HG03108 (cell line): ENCODE data around the gene APIP.

ENCODE experiments used
- ATAC-seq: cut with Tn5 transposase; IDR thresholded peaks from one replicate; pipeline ENCODE4 v1.9.1; 2021; ENCODE audit warnings: moderate library complexity; ENCODE audit not compliant: unreplicated experiment

The APIP gene

GRCh38 chr11:34844463-34845112 lies 71.6 kb downstream of the APIP start:
- ATAC-seq: no peak

DNA sequence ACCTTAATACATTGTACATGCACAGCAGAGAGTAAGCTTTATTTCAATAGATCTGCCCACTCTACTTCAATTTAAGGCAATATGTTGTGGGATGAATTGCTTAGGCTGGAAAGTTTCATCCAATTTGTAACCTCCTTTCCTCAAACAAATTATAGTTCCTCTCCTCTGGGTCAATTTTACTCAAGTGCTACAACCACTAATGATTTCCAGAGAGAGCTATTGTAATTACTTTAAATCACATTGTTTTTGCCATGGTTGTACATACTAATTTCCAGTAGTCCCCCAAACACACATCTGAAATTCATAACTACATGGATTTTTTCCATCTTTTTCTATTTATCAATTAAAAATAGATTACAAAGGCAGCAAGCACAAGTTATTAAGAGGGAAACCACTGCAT lies 72.9 kb downstream of the APIP start:
- no peak for ATAC-seq

DNA sequence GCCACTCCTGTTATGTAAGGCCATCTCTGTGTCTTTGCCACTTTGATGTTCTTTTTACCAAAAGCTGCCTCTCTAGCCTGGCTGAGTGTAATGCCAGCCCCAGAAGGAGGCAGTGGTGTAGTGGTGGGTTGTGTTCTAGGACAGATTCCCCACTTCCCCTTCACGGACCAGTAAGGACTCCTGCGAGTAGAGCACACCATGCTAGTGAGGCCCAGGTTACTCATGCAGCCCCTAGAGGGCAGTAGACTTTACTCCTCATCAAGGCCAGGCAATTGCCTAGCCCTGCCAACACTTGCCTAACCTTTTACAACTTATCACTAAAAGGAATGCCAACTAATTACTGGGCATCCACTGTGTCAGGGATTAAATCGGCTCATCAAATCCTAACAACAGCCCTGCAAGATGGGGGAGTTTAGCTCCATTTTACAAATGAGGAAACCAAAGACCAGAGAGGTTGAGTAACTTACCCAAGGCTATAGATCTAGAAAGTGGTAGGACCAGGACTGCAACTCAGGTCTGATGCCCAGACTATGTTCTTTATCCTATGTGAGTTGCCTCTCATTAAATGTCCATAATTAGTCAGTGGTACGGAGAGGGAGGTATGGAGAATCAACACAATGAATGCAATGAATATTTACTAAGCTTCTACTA lies 75.3 kb downstream of the APIP start:
- ATAC-seq: peak; percentile 62

DNA sequence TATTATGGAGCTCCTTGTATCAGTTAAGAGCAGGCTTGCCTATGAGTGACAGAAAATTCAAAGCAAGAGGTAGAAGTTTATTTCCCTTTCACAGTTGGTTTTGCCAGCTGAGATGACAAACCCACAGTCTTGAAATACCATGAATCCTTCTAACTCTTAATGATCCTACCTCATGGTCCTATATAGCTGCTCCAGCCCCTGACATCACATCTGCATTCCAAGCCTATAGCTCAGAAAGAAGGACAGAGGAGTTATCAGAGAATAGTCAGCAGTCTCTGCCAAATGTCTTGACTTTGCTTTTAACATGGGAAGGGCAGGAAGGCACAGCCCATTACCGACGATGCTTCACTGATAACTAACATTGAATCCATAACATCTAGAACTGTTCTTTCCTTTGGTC lies 76.2 kb downstream of the APIP start:
- ATAC-seq: no peak

GRCh38 chr11:34836958-34837856 lies 79.0 kb downstream of the APIP start:
- ATAC-seq: no peak

GRCh38 chr11:34833602-34834001 lies 82.6 kb downstream of the APIP start:
- ATAC-seq: no peak
